HepG2 (cell line): ENCODE results near the gene ACADSB. TPM values are rescaled to one million over a fixed set of nuclear protein-coding genes. Genes with fewer than 3 reads are reported as not detected.

ENCODE experiments used
- FOSL2 ChIP-seq: sonication (generic); formaldehyde crosslinking; IDR thresholded peaks from 2 replicates; pipeline ENCODE4 v1.4.0; 2020; ENCODE audit warnings: missing genetic modification reagents
- FOXA3 ChIP-seq: IDR thresholded peaks from 2 replicates; pipeline ENCODE4 v1.6.1; 2016; ENCODE audit warnings: missing genetic modification reagents, missing compliant biosample characterization
- HNF4A ChIP-seq: sonication (generic); formaldehyde crosslinking; IDR thresholded peaks from 2 replicates; pipeline ENCODE4 v1.4.0; 2020; ENCODE audit warnings: missing genetic modification reagents
- MYPOP ChIP-seq: sonication (generic); formaldehyde crosslinking; IDR thresholded peaks from 2 replicates; pipeline ENCODE4 v1.8.1; 2023; ENCODE audit warnings: mild to moderate bottlenecking, moderate library complexity, missing genetic modification reagents
- NBN ChIP-seq: fragments of 450-650 bp; conservative IDR thresholded peaks from 2 replicates; pipeline ENCODE4 v1.6.1; 2017
- NFE2L2 ChIP-seq: fragments of 150-350 bp; IDR thresholded peaks from 2 replicates; pipeline ENCODE4 v1.6.1; 2014; ENCODE audit warnings: low read length
- NR1H2 ChIP-seq: sonication (generic); formaldehyde crosslinking; IDR thresholded peaks from 2 replicates; pipeline ENCODE4 v1.8.1; 2022; ENCODE audit warnings: low read depth, missing genetic modification reagents, borderline replicate concordance
- PHB2 ChIP-seq: fragments of 450-650 bp; IDR thresholded peaks from 2 replicates; pipeline ENCODE4 v1.6.1; 2018; ENCODE audit not compliant: partially characterized antibody
- PHF21A ChIP-seq: sonication (generic); formaldehyde crosslinking; IDR thresholded peaks from 2 replicates; pipeline ENCODE4 v1.5.0; 2020; ENCODE audit warnings: mild to moderate bottlenecking, missing genetic modification reagents
- SMYD3 ChIP-seq: sonication (generic); formaldehyde crosslinking; IDR thresholded peaks from 2 replicates; pipeline ENCODE4 v1.8.1; 2023; ENCODE audit warnings: mild to moderate bottlenecking, missing genetic modification reagents
- SNAI1 ChIP-seq: sonication (generic); formaldehyde crosslinking; IDR thresholded peaks from 2 replicates; pipeline ENCODE4 v1.5.0; 2020; ENCODE audit warnings: mild to moderate bottlenecking, missing genetic modification reagents, borderline replicate concordance
- ZBTB4 ChIP-seq: sonication (generic); formaldehyde crosslinking; IDR thresholded peaks from 2 replicates; pipeline ENCODE4 v1.4.0; 2020; ENCODE audit warnings: missing genetic modification reagents, mild to moderate bottlenecking, borderline replicate concordance
- ZNF205 ChIP-seq: IDR thresholded peaks from 2 replicates; pipeline ENCODE4 v1.6.1; 2018; ENCODE audit warnings: missing biosample characterization, missing genetic modification reagents
- ZNF230 ChIP-seq: sonication (generic); formaldehyde crosslinking; IDR thresholded peaks from 2 replicates; pipeline ENCODE4 v1.4.0; 2020; ENCODE audit warnings: mild to moderate bottlenecking, missing genetic modification reagents
- ZNF296 ChIP-seq: sonication (generic); formaldehyde crosslinking; conservative IDR thresholded peaks from 2 replicates; pipeline ENCODE4 v1.5.0; 2020; ENCODE audit warnings: mild to moderate bottlenecking, missing genetic modification reagents
- ZNF329 ChIP-seq: sonication (generic); formaldehyde crosslinking; IDR thresholded peaks from 2 replicates; pipeline ENCODE4 v1.9.0; 2021; ENCODE audit warnings: low read depth, mild to moderate bottlenecking, missing genetic modification reagents
- ZNF512B ChIP-seq: sonication (generic); formaldehyde crosslinking; IDR thresholded peaks from 2 replicates; pipeline ENCODE4 v1.5.1; 2020; ENCODE audit warnings: missing genetic modification reagents, mild to moderate bottlenecking, borderline replicate concordance
- ZNF615 ChIP-seq: sonication (generic); formaldehyde crosslinking; IDR thresholded peaks from 2 replicates; pipeline ENCODE4 v1.5.0; 2020; ENCODE audit warnings: mild to moderate bottlenecking, missing genetic modification reagents, borderline replicate concordance
- ZSCAN9 ChIP-seq: IDR thresholded peaks from 2 replicates; pipeline ENCODE4 v1.6.1; 2016; ENCODE audit warnings: borderline replicate concordance
- polyA plus RNA-seq, 8 experiments: library from polyadenylated mRNA; depleted of rRNA in 3 of 8; stranded (reverse) in 7 of 8; unstranded in 1 of 8; fragments of >200 nt; fragmentation: Illumina TruSeq in 4 of 8; extraction: Trizol in 4 of 8; gene quantifications; 2 replicates each; pipeline versions ENCODE4 v1.2.1 to v1.2.3, GENCODE V29; 2011 to 2016; ENCODE audit warnings: low read depth in 4 of 8, missing spikeins in 1 of 8, mixed read lengths in 1 of 8; ENCODE audit not compliant: insufficient read depth in 1 of 8
- total RNA-seq, 5 experiments: library from RNA; depleted of rRNA; stranded (reverse); fragments of >200 nt; fragmentation: Illumina TruSeq; extraction: Trizol; gene quantifications; 2 replicates each; pipeline ENCODE4 v1.2.3, GENCODE V29; 2016; ENCODE audit warnings: low read depth in 1 of 5
- TF ChIP-seq, protein P1 (sequence below): sonication (generic); formaldehyde crosslinking; IDR thresholded peaks from 2 replicates; pipeline ENCODE4 v1.4.0; 2020; ENCODE audit warnings: missing genetic modification reagents
- TF ChIP-seq, protein P2 (sequence below): IDR thresholded peaks from 2 replicates; pipeline ENCODE4 v1.6.1; 2016

ACADSB gene
- total and polyA plus RNA-seq, 2 of the 13 experiments (the other 11 are each of a cell fraction or from before 2014, with no cell fraction given): 80.0 to 87.6 TPM

DNA sequence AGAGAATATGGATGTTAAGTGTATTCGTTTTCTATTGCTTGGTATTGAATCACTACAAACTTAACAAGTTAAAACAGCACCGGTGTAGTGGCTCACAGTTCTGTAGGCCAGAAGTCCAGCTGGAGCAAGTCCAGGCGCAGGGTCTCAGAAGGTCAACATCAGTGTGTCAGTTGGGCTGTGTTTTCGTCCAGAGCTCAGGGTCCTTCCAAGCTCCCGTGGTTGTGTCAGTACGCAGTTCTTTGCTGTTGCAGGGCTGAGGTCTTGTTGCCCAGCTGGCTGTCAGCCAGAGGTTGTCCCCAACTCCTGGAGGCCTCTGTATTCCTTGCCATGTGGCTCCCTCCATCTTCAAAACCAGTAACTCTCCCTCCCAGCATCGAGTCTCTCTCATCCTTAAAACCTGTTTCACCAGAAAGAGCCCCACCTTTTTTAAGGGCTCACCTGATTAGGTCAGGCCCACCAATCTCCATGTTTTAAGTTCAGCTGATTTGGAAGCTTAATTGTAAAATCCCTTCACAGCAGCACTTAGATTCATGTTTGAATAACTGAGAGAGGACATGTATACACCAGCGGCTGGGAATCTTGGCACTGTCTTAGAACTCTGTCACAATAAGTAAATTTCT, 26.8 kb downstream of the ACADSB start (continued):
- TF ChIP-seq, protein P1, sequence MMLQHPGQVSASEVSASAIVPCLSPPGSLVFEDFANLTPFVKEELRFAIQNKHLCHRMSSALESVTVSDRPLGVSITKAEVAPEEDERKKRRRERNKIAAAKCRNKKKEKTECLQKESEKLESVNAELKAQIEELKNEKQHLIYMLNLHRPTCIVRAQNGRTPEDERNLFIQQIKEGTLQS (CRISPR knock-in tag): no peak
- no peak for TF ChIP-seq ZNF296 (CRISPR knock-in tag)
- no peak for TF ChIP-seq ZSCAN9
- no peak for TF ChIP-seq ZBTB4 (CRISPR knock-in tag)
- peak; percentile 48; the same call in 1 of the 2 replicates for TF ChIP-seq PHF21A
- peak; percentile 95 for TF ChIP-seq HNF4A (CRISPR knock-in tag)
- no peak for TF ChIP-seq MYPOP
- TF ChIP-seq, protein P2, sequence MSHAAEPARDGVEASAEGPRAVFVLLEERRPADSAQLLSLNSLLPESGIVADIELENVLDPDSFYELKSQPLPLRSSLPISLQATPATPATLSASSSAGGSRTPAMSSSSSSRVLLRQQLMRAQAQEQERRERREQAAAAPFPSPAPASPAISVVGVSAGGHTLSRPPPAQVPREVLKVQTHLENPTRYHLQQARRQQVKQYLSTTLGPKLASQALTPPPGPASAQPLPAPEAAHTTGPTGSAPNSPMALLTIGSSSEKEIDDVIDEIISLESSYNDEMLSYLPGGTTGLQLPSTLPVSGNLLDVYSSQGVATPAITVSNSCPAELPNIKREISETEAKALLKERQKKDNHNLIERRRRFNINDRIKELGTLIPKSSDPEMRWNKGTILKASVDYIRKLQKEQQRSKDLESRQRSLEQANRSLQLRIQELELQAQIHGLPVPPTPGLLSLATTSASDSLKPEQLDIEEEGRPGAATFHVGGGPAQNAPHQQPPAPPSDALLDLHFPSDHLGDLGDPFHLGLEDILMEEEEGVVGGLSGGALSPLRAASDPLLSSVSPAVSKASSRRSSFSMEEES (CRISPR knock-in tag): no peak
- TF ChIP-seq NR1H2 (CRISPR knock-in tag): no peak
- no peak for TF ChIP-seq PHB2
- TF ChIP-seq NBN: no peak
- TF ChIP-seq SNAI1 (CRISPR knock-in tag): no peak
- TF ChIP-seq FOSL2 (CRISPR knock-in tag): no peak
- TF ChIP-seq SMYD3 (CRISPR knock-in tag): no peak
- TF ChIP-seq ZNF615 (CRISPR knock-in tag): no peak
- TF ChIP-seq NFE2L2: no peak
- peak; percentile 67 for TF ChIP-seq FOXA3 (CRISPR knock-in tag)
- TF ChIP-seq ZNF205 (CRISPR knock-in tag): no peak
- TF ChIP-seq ZNF329 (CRISPR knock-in tag): no peak
- TF ChIP-seq ZNF512B (CRISPR knock-in tag): no peak
- TF ChIP-seq ZNF230 (CRISPR knock-in tag): no peak
